Measurements from ENCODE around the gene PARD3.

- no peak for TF ChIP-seq CTCF (IDR thresholded peaks at IDR 0.05)
- no peak for TF ChIP-seq POLR2A (IDR thresholded peaks at IDR 0.05; ENCODE audit: low read depth)
- TF ChIP-seq EP300 (IDR thresholded peaks at IDR 0.05) = no peak
Observed at GRCh38 chr10:34437906-34438305, 377.2 kb downstream of the PARD3 start.
